Renal pelvis (tissue), 3 donors: ENCODE results near the gene FDX2. TPM values are rescaled to one million over a fixed set of nuclear protein-coding genes. Genes with fewer than 3 reads are reported as not detected.

Experiments used
- polyA plus RNA-seq, 3 donors: library from polyadenylated mRNA; unstranded; fragments of 120-200 nt; gene quantifications; one replicate each; pipeline ENCODE4 v1.2.1, GENCODE V29; 2013; ENCODE audit not compliant: insufficient read length in 3 of 3

The FDX2 gene
- polyA plus RNA-seq, 3 donors, result 18.9 to 25.4 (median 22.1) TPM

Other genes with a start within 250 kb of the FDX2 start
- 10 to 100 TPM; 25.0 to 30.2 (median 27.7) TPM for gene SHFL, start 229.7 kb downstream of the FDX2 start, polyA plus RNA-seq
- 1 to 10 TPM; 1.6 to 3.9 (median 3.5) TPM for gene ANGPTL6, start 213.3 kb downstream of the FDX2 start, polyA plus RNA-seq
- gene PPAN, start 209.7 kb downstream of the FDX2 start, polyA plus RNA-seq, result 10 to 100 TPM; 35.7 to 45.6 (median 36.6) TPM
- 10 to 100 TPM; 14.2 to 19.3 (median 18.4) TPM for gene P2RY11, start 204.3 kb downstream of the FDX2 start, polyA plus RNA-seq
- gene EIF3G, start 196.1 kb downstream of the FDX2 start, polyA plus RNA-seq, result 100 to 1,000 TPM; 197 to 223 (median 211) TPM
- 100 to 1,000 TPM; 102 to 125 (median 107) TPM for gene DNMT1, start 121.1 kb downstream of the FDX2 start, polyA plus RNA-seq
- gene S1PR2, start 84.7 kb downstream of the FDX2 start, polyA plus RNA-seq, result 10 to 100 TPM; 12.1 to 13.5 (median 12.3) TPM
- 10 to 100 TPM; 47.5 to 58.3 (median 58.1) TPM for gene MRPL4, start 63.8 kb downstream of the FDX2 start, polyA plus RNA-seq
- gene ICAM1, start 44.9 kb downstream of the FDX2 start, polyA plus RNA-seq, result 1 to 10 TPM; 5.0 to 6.6 (median 5.6) TPM
- gene ICAM4, start 29.1 kb downstream of the FDX2 start, polyA plus RNA-seq, result under 1 TPM; 0.49 to 0.62 (median 0.53) TPM
- under 1 TPM in 2 of 3 donors, not detected in 1; 0.10 to 0.17 TPM for gene ICAM5, start 26.1 kb downstream of the FDX2 start, polyA plus RNA-seq
- gene ZGLP1, start 6.2 kb downstream of the FDX2 start, polyA plus RNA-seq, result 10 to 100 TPM in 1 of 3 donors, 1 to 10 TPM in 2; 5.8 to 10.2 (median 7.5) TPM
- 10 to 100 TPM; 31.9 to 43.4 (median 37.1) TPM for gene RAVER1, start 17.5 kb upstream of the FDX2 start, polyA plus RNA-seq
- 10 to 100 TPM in 1 of 3 donors, 1 to 10 TPM in 2; 8.6 to 10.0 (median 9.9) TPM for gene ICAM3, start 23.6 kb upstream of the FDX2 start, polyA plus RNA-seq
- 100 to 1,000 TPM; 115 to 155 (median 151) TPM for gene TYK2, start 64.6 kb upstream of the FDX2 start, polyA plus RNA-seq
- 100 to 1,000 TPM; 166 to 183 (median 170) TPM for gene CDC37, start 87.5 kb upstream of the FDX2 start, polyA plus RNA-seq
- 1 to 10 TPM; 2.0 to 2.6 (median 2.1) TPM for gene PDE4A, start 104.5 kb upstream of the FDX2 start, polyA plus RNA-seq
- gene KEAP1, start 187.3 kb upstream of the FDX2 start, polyA plus RNA-seq, result 10 to 100 TPM; 73.5 to 81.5 (median 74.1) TPM
- gene S1PR5, start 201.4 kb upstream of the FDX2 start, polyA plus RNA-seq, result 1 to 10 TPM; 1.2 to 1.4 (median 1.2) TPM
- 10 to 100 TPM; 34.8 to 39.1 (median 35.1) TPM for gene ATG4D, start 227.9 kb upstream of the FDX2 start, polyA plus RNA-seq
- 10 to 100 TPM; 31.4 to 39.5 (median 38.4) TPM for gene KRI1, start 250.0 kb upstream of the FDX2 start, polyA plus RNA-seq